Body of pancreas (tissue), 4 donors: Measurements from ENCODE around the gene HYAL1. TPM values are rescaled to one million over a fixed set of nuclear protein-coding genes. Genes with fewer than 3 reads are reported as not detected.
A peak's percentile ranks its signal among the peaks of the same experiment; 100 is the strongest.

ENCODE experiments used
- ATAC-seq: fragments of 150-250 bp; one replicate; pipeline ENCODE4 v1.9.1; 2016
- DNase-seq, 4 donors: peaks; one replicate each; pipeline ENCODE4 v3.0.0-alpha.2; 2019
- H3K27ac ChIP-seq, 4 donors: fragments of 200-600 bp; sonication (generic); 1 replicate in 3 of 4; 2 replicates in 1 of 4; pipeline versions ENCODE4 v1.5.1 to v1.6.1; 2016 to 2019; ENCODE audit warnings: mild to moderate bottlenecking in 1 of 4, mixed read lengths in 1 of 4, moderate library complexity in 1 of 4
- H3K27me3 ChIP-seq, 2 donors: fragments of 200-600 bp; sonication (generic); one replicate each; pipeline ENCODE4 v1.6.0; 2016; ENCODE audit warnings: mild to moderate bottlenecking in 1 of 2
- H3K36me3 ChIP-seq, 2 donors: fragments of 200-600 bp; sonication (generic); replicated peaks in 1 of 2; 2 replicates each; pipeline ENCODE4 v1.5.1; 2016; ENCODE audit warnings: low read depth in 2 of 2; ENCODE audit not compliant: insufficient read depth in 1 of 2
- H3K4me1 ChIP-seq: fragments of 200-600 bp; sonication (generic); one replicate; pipeline ENCODE4 v1.6.0; 2016
- H3K4me3 ChIP-seq, 2 donors: fragments of 200-600 bp; sonication (generic); 1 replicate in 1 of 2; 2 replicates in 1 of 2; pipeline ENCODE4 v1.5.1; 2016 to 2019
- H3K9me3 ChIP-seq, 3 donors: fragments of 200-600 bp; sonication (generic); 1 replicate in 2 of 3; 2 replicates in 1 of 3; pipeline ENCODE4 v1.5.1; 2016
- POLR2A ChIP-seq, 3 donors: fragments of 450-650 bp; IDR thresholded peaks; one replicate each; pipeline ENCODE4 v1.6.1; 2016; ENCODE audit warnings: antibody characterized with exemption in 3 of 3, mild to moderate bottlenecking in 2 of 3
- WGBS, 2 donors: methylation state at CpG; one replicate each; pipeline ENCODE4 v1.1.5; 2017; 5-methylcytosine and 5-hydroxymethylcytosine counted together
- intact Hi-C: fragments of 100-400 bp; cut with DNase I; formaldehyde crosslinking; loops from one replicate; pipeline ENCODE4 v1.15.1; 2023
- total RNA-seq, 2 donors: library from RNA; depleted of rRNA; stranded (reverse); fragments of >200 nt; gene quantifications; one replicate each; pipeline ENCODE4 v1.1.0, GENCODE V29; 2016
- TF ChIP-seq, protein P1 (sequence below), 7 experiments: fragments of 450-650 bp in 4 of 7; fragments of 200-600 bp in 3 of 7; sonication (generic) in 3 of 7; IDR thresholded peaks; one replicate each; pipeline ENCODE4 v1.5.1; 2016 to 2019; ENCODE audit warnings: antibody characterized with exemption in 7 of 7

The HYAL1 gene
- total RNA-seq, 2 donors from 2014 or later: 13.0 to 20.4 TPM

DNA sequence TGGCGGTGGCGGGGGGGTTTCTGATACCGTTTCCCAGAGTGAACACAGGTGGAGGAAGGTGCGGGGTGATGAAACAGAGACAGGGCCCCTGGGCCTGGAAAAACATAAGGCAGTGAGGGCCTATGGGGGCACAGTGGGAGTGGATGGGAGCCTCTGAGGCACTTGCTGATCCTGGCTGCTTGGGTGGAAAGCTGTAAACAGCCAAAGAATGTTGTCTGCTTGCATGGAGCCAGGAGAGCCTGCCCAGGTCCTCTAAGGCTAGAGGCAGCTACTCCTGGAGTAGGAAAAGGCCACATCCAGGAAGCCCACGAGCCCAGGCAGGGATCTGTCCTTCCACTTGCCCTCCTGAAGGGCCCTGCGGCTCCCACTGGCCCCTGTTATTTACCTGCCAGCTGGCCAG is 37.4 kb downstream of the HYAL1 start:
- peaks cover 80% of the 10 kb centered on the region for H3K4me1 ChIP-seq
- DNase-seq: no peak
- TF ChIP-seq, protein P1, sequence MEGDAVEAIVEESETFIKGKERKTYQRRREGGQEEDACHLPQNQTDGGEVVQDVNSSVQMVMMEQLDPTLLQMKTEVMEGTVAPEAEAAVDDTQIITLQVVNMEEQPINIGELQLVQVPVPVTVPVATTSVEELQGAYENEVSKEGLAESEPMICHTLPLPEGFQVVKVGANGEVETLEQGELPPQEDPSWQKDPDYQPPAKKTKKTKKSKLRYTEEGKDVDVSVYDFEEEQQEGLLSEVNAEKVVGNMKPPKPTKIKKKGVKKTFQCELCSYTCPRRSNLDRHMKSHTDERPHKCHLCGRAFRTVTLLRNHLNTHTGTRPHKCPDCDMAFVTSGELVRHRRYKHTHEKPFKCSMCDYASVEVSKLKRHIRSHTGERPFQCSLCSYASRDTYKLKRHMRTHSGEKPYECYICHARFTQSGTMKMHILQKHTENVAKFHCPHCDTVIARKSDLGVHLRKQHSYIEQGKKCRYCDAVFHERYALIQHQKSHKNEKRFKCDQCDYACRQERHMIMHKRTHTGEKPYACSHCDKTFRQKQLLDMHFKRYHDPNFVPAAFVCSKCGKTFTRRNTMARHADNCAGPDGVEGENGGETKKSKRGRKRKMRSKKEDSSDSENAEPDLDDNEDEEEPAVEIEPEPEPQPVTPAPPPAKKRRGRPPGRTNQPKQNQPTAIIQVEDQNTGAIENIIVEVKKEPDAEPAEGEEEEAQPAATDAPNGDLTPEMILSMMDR (IDR thresholded peaks at IDR 0.05): no peak
- no peak for TF ChIP-seq POLR2A (IDR thresholded peaks at IDR 0.05)

GRCh38 chr3:50265571-50265970 is 37.8 kb downstream of the HYAL1 start:
- H3K27ac ChIP-seq: peak overlapping the region; percentile 93 to 97 (median 94)
- no peak for DNase-seq
- 36 to 56% methylated on average over 1 of the region's 1 CpG for WGBS, 2 donors
- intact Hi-C loops: no loop called here
- TF ChIP-seq, protein P1 (IDR thresholded peaks at IDR 0.05): no peak
- TF ChIP-seq POLR2A (IDR thresholded peaks at IDR 0.05): no peak
- H3K27me3 ChIP-seq: no peaks in the 10 kb centered on the region
- H3K9me3 ChIP-seq: no peaks in the 10 kb centered on the region
- H3K4me1 ChIP-seq: peaks cover 80% of the 10 kb centered on the region
- no peak for ATAC-seq
- H3K4me3 ChIP-seq: no peak overlapping the region
- H3K36me3 ChIP-seq: no peaks in the 10 kb centered on the region

More for the DNA sequence above, 37.4 kb downstream of the HYAL1 start:
- no peak for ATAC-seq
- intact Hi-C loops: no loop called here
- no peak overlapping the region for H3K4me3 ChIP-seq
- H3K9me3 ChIP-seq: no peaks in the 10 kb centered on the region
- H3K27me3 ChIP-seq: no peaks in the 10 kb centered on the region
- H3K27ac ChIP-seq: peak overlapping the region; percentile 93 to 97 (median 94)
- WGBS, 2 donors: 70 to 78% methylated on average over 6 of the region's 6 CpGs
- no peaks in the 10 kb centered on the region for H3K36me3 ChIP-seq

- Histone ChIP-seq H3K9me3 (no peaks in the 10 kb centered on the region), H3K4me3 (no peak overlapping the region), H3K27ac (peak overlapping the region; percentile 93 to 97 (median 94)), H3K27me3 (no peaks in the 10 kb centered on the region), H3K36me3 (no peaks in the 10 kb centered on the region), H3K4me1 (peaks cover 78% of the 10 kb centered on the region)
- WGBS, 2 donors: 56% methylated on average over 5 to 6 of the region's 7 CpGs
- no peak for DNase-seq
- intact Hi-C loops: no loop called here
- peak in 2 of 3 donors; percentile 14 to 20 for TF ChIP-seq POLR2A (IDR thresholded peaks at IDR 0.05)
- TF ChIP-seq, protein P1 (IDR thresholded peaks at IDR 0.05): no peak
- ATAC-seq: no peak
Observed at GRCh38 chr3:50264964-50265485, 38.3 kb downstream of the HYAL1 start.

DNA sequence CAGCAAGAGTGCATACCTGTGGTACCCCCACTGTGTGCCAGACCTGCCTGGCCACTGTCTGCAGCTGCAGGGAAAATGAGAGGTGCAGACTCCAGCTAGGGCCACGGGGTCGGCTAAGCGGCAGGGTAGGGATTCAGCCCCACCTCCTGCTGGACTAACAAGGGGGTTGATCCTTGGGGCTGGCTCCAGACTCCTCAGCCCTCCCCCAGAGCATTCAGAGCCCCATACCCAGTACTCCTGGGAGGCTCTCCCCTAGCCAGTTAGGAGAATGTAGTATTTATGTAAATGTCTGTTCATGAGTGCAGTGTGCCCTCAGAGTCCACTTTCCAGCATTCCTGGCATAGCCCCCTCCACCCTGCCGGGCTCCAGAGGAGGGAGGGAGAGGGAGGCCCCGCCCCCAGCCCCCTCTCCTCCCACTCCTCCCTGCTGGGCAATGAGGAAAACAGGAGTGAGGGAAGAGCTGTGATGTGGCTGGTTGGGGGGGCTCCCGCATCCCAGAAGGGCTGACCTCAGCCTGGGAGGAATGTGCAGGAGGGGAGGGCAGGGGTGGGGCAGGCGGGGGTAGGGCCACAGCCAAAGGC is 38.9 kb downstream of the HYAL1 start:
- WGBS, 2 donors: 25 to 36% methylated on average over 6 to 7 of the region's 7 CpGs
- intact Hi-C loops: no loop called here
- ATAC-seq: peak; percentile 43

More for the DNA sequence above, 38.9 kb downstream of the HYAL1 start:
- H3K27ac ChIP-seq: peak overlapping the region; percentile 93 to 97 (median 94)
- peak; percentile 73 to 86 (median 82) for DNase-seq
- no peaks in the 10 kb centered on the region for H3K9me3 ChIP-seq
- H3K27me3 ChIP-seq: no peaks in the 10 kb centered on the region
- peaks cover 78% of the 10 kb centered on the region for H3K4me1 ChIP-seq
- TF ChIP-seq, protein P1 (IDR thresholded peaks at IDR 0.05): no peak
- peak in 1 of 3 donors; percentile 35 for TF ChIP-seq POLR2A (IDR thresholded peaks at IDR 0.05)
- no peaks in the 10 kb centered on the region for H3K36me3 ChIP-seq
- no peak overlapping the region for H3K4me3 ChIP-seq
